Uterus (tissue), 4 donors: ENCODE measurements around the gene SHISA6. TPM values are rescaled to one million over a fixed set of nuclear protein-coding genes. Genes with fewer than 3 reads are reported as not detected.

ENCODE experiments used
- DNase-seq, 2 donors: peaks; one replicate each; pipeline ENCODE4 v3.0.0-alpha.2; 2019 to 2020
- H3K27ac ChIP-seq, 2 donors: fragments of 200-600 bp; sonication (generic); 1 replicate in 1 of 2; 2 replicates in 1 of 2; pipeline ENCODE4 v1.5.1; 2016 to 2018
- H3K27me3 ChIP-seq, 2 donors: fragments of 200-600 bp; sonication (generic); one replicate each; pipeline ENCODE4 v1.5.1; 2018 to 2019; ENCODE audit warnings: control low read depth in 1 of 2
- H3K36me3 ChIP-seq, 2 donors: fragments of 200-600 bp; sonication (generic); one replicate each; pipeline ENCODE4 v1.5.1; 2019; ENCODE audit warnings: control low read depth in 1 of 2
- H3K4me1 ChIP-seq, 2 donors: fragments of 200-600 bp; sonication (generic); one replicate each; pipeline ENCODE4 v1.5.1; 2018 to 2019; ENCODE audit warnings: control low read depth in 1 of 2
- H3K4me3 ChIP-seq, 2 donors: fragments of 200-600 bp; sonication (generic); 1 replicate in 1 of 2; 2 replicates in 1 of 2; pipeline ENCODE4 v1.5.1; 2018 to 2019; ENCODE audit warnings: mild to moderate bottlenecking in 1 of 2
- H3K9me3 ChIP-seq, 2 donors: fragments of 200-600 bp; sonication (generic); one replicate each; pipeline ENCODE4 v1.5.1; 2019; ENCODE audit warnings: control low read depth in 1 of 2
- POLR2A ChIP-seq, 2 donors: fragments of 450-650 bp; IDR thresholded peaks; one replicate each; pipeline ENCODE4 v1.6.1; 2016; ENCODE audit warnings: antibody characterized with exemption in 2 of 2, mild to moderate bottlenecking in 1 of 2, moderate library complexity in 1 of 2
- intact Hi-C: fragments of 100-400 bp; cut with DNase I; formaldehyde crosslinking; loops from one replicate; pipeline ENCODE4 v1.15.1; 2023; ENCODE audit warnings: low total_unique reads
- total RNA-seq, 4 donors: library from RNA; depleted of rRNA in 3 of 4; stranded (reverse); fragments of >200 nt in 3 of 4; gene quantifications; one replicate each; pipeline versions ENCODE4 v1.1.0 to v1.2.4, GENCODE V29; 2014 to 2023
- TF ChIP-seq, protein P1 (sequence below), 4 experiments: fragments of 200-600 bp in 2 of 4; fragments of 450-650 bp in 2 of 4; sonication (generic) in 2 of 4; IDR thresholded peaks; one replicate each; pipeline ENCODE4 v1.5.1; 2016 to 2019; ENCODE audit warnings: antibody characterized with exemption in 4 of 4, mild to moderate bottlenecking in 2 of 4, moderate library complexity in 1 of 4
- donor health status: DM: yes; HTN: yes; CAD: no.

Gene SHISA6
- total RNA-seq, 4 donors from 2014 or later = 0.18 to 3.7 (median 2.0) TPM; not detected in 1

- Histone ChIP-seq H3K9me3 (peaks cover 0 to 3% of the 10 kb centered on the region in 2 donors), H3K4me3 (no peak overlapping the region), H3K36me3 (no peaks in the 10 kb centered on the region), H3K27me3 (no peaks in the 10 kb centered on the region), H3K27ac (no peak overlapping the region), H3K4me1 (no peaks in the 10 kb centered on the region)
- no peak for TF ChIP-seq POLR2A (IDR thresholded peaks at IDR 0.05)
- TF ChIP-seq, protein P1, sequence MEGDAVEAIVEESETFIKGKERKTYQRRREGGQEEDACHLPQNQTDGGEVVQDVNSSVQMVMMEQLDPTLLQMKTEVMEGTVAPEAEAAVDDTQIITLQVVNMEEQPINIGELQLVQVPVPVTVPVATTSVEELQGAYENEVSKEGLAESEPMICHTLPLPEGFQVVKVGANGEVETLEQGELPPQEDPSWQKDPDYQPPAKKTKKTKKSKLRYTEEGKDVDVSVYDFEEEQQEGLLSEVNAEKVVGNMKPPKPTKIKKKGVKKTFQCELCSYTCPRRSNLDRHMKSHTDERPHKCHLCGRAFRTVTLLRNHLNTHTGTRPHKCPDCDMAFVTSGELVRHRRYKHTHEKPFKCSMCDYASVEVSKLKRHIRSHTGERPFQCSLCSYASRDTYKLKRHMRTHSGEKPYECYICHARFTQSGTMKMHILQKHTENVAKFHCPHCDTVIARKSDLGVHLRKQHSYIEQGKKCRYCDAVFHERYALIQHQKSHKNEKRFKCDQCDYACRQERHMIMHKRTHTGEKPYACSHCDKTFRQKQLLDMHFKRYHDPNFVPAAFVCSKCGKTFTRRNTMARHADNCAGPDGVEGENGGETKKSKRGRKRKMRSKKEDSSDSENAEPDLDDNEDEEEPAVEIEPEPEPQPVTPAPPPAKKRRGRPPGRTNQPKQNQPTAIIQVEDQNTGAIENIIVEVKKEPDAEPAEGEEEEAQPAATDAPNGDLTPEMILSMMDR (IDR thresholded peaks at IDR 0.05) = no peak
- intact Hi-C loops = no loop called here
- DNase-seq = no peak
Observed at GRCh38 chr17:11538366-11538765, 297.4 kb downstream of the SHISA6 start.

GRCh38 chr17:11539637-11540036 lies 298.6 kb downstream of the SHISA6 start:
- H3K4me3 ChIP-seq = no peak overlapping the region
- no peaks in the 10 kb centered on the region for H3K4me1 ChIP-seq
- no peaks in the 10 kb centered on the region for H3K36me3 ChIP-seq
- no peak for TF ChIP-seq POLR2A (IDR thresholded peaks at IDR 0.05)
- TF ChIP-seq, protein P1 (IDR thresholded peaks at IDR 0.05) = no peak
- H3K27me3 ChIP-seq = no peaks in the 10 kb centered on the region
- DNase-seq = no peak
- H3K27ac ChIP-seq = no peak overlapping the region
- peaks cover 0 to 3% of the 10 kb centered on the region in 2 donors for H3K9me3 ChIP-seq
- intact Hi-C loops = no loop called here

DNA sequence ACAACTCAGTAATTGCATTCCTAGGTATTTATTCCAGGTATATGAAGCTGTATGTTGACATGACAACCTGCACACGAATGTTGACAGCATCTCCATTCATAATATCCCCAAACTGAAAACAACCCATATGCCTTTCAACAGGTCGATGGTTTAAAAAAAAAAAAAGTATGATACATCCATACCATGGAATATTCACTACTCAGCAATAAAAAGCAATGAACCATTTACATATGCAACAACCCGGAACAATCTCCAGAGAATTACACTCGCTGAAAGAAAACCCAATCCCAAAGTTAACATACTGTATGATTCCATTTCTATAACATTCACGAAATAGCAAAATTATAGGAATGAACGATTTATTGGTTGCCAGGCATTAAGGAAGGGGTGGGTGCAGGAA lies 304.0 kb downstream of the SHISA6 start:
- no peak for DNase-seq
- intact Hi-C loops = no loop called here

GRCh38 chr17:11545696-11546095 lies 304.7 kb downstream of the SHISA6 start:
- peaks cover 0 to 3% of the 10 kb centered on the region in 2 donors for H3K9me3 ChIP-seq
- no peaks in the 10 kb centered on the region for H3K27me3 ChIP-seq
- TF ChIP-seq, protein P1 (IDR thresholded peaks at IDR 0.05) = no peak
- no peak for TF ChIP-seq POLR2A (IDR thresholded peaks at IDR 0.05)
- no peaks in the 10 kb centered on the region for H3K4me1 ChIP-seq
- no peak overlapping the region for H3K27ac ChIP-seq
- intact Hi-C loops = no loop called here
- no peak overlapping the region for H3K4me3 ChIP-seq
- no peak for DNase-seq
- H3K36me3 ChIP-seq = no peaks in the 10 kb centered on the region

More for the DNA sequence above, 304.0 kb downstream of the SHISA6 start:
- Histone ChIP-seq H3K4me1 (no peaks in the 10 kb centered on the region), H3K4me3 (no peak overlapping the region), H3K27ac (no peak overlapping the region), H3K27me3 (no peaks in the 10 kb centered on the region), H3K36me3 (no peaks in the 10 kb centered on the region), H3K9me3 (peaks cover 0 to 3% of the 10 kb centered on the region in 2 donors)
- TF ChIP-seq POLR2A (IDR thresholded peaks at IDR 0.05) = no peak
- TF ChIP-seq, protein P1 (IDR thresholded peaks at IDR 0.05) = no peak

DNA sequence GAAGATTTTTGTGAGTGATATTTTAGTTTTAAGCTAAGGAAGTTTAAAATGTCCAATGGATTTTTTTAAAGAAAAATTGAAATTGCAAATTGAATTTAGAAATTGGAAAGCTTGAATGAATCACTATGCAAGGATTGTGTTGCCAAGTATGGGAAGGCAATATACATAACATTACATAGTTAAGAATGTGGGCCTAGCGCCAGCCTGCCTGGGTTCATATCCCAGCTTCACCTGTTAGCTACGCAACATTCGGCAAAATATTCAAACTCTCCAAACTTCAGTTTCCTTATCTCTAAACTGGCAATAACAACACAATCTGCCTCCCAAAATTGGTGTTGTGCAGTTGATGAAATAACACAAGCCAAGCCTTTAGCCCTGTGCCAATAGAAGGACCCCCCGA lies 306.8 kb downstream of the SHISA6 start:
- intact Hi-C loops = no loop called here
- H3K4me1 ChIP-seq = no peaks in the 10 kb centered on the region
- no peak for DNase-seq
- H3K27ac ChIP-seq = no peak overlapping the region
- no peaks in the 10 kb centered on the region for H3K36me3 ChIP-seq
- TF ChIP-seq, protein P1 (IDR thresholded peaks at IDR 0.05) = no peak
- TF ChIP-seq POLR2A (IDR thresholded peaks at IDR 0.05) = no peak
- H3K4me3 ChIP-seq = no peak overlapping the region
- no peaks in the 10 kb centered on the region for H3K9me3 ChIP-seq
- H3K27me3 ChIP-seq = no peaks in the 10 kb centered on the region
